ENCODE results near the gene TPCN1. TPM values are rescaled to one million over a fixed set of nuclear protein-coding genes. Genes with fewer than 3 reads are reported as not detected.

The TPCN1 gene
- polyA plus RNA-seq, 1 of the 3 experiments (the other 2 are of a cell fraction) = 15.7 TPM

GRCh38 chr12:113179023-113179422, 42.2 kb upstream of the TPCN1 start:
- ChIA-PET POLR2A (no interaction called here), CTCF (interaction anchor here (2.4 to 10.9 kb wide), 2 partner anchors 26 to 129 kb away, joined by 7 to 113 read pairs; no protein-coding TSS in a partner anchor)
- no peak overlapping the region for H3K4me2 ChIP-seq
- no peaks in the 10 kb centered on the region for H3K9me3 ChIP-seq
- no peak overlapping the region for H3K9ac ChIP-seq
- H3K27ac ChIP-seq (ENCODE audit: low read depth in 2 of 2, low read length in 1 of 2) = no peak overlapping the region
- H3K9me2 ChIP-seq = no peaks in the 10 kb centered on the region
- H3K36me3 ChIP-seq (replicated peaks in 1 of 2; ENCODE audit: control insufficient read depth in 1 of 2, insufficient read depth in 2 of 2, low read length in 1 of 2) = peaks cover 33 to 39% of the 10 kb centered on the region in 2 experiments
- H3K4me1 ChIP-seq (ENCODE audit: control insufficient read depth in 1 of 2, insufficient read depth in 2 of 2, low read depth in 1 of 2, low read length in 1 of 2) = no peaks in the 10 kb centered on the region; a peak in 1 of 4 replicates
- no peaks in the 10 kb centered on the region for H3F3A ChIP-seq (replicated peaks; ENCODE audit: insufficient read depth)
- no peak overlapping the region for H2AFZ ChIP-seq (ENCODE audit: low read depth)
- no peak overlapping the region for H3K4me3 ChIP-seq (ENCODE audit: low read depth in 2 of 2, low read length in 1 of 2)
- H3K79me2 ChIP-seq (ENCODE audit: insufficient read depth) = peaks cover 40% of the 10 kb centered on the region
- 100% methylated on average over 3 of the region's 14 CpGs for WGBS (ENCODE audit: low lambda C conversion rate)
- H3K27me3 ChIP-seq (ENCODE audit: insufficient read depth) = no peaks in the 10 kb centered on the region
- no peak for DNase-seq
- H4K20me1 ChIP-seq (ENCODE audit: insufficient read depth) = peaks cover 6% of the 10 kb centered on the region
- no peak for TF ChIP-seq GABPA (IDR thresholded peaks at IDR 0.05; ENCODE audit: low read depth)
- no peak for TF ChIP-seq USF2 (IDR thresholded peaks at IDR 0.05; ENCODE audit: borderline replicate concordance, low read depth, low read length)
- no peak for TF ChIP-seq TAF1 (IDR thresholded peaks at IDR 0.05; ENCODE audit: borderline replicate concordance, low read depth, low read length)
- TF ChIP-seq ELF1 (IDR thresholded peaks at IDR 0.05) = no peak
- no peak for TF ChIP-seq POLR2AphosphoS5 (IDR thresholded peaks at IDR 0.05; ENCODE audit: low read depth, low read length)
- no peak for TF ChIP-seq FOSL2 (IDR thresholded peaks at IDR 0.05; ENCODE audit: borderline replicate concordance, low read depth)
- TF ChIP-seq JUND (IDR thresholded peaks at IDR 0.05) = no peak
- no peak for TF ChIP-seq EP300 (IDR thresholded peaks at IDR 0.05; ENCODE audit: borderline replicate concordance in 1 of 2, low read depth in 1 of 2, low read length in 1 of 2)
- no peak for TF ChIP-seq NFIC (IDR thresholded peaks at IDR 0.05; ENCODE audit: borderline replicate concordance)
- TF ChIP-seq RXRA (IDR thresholded peaks at IDR 0.05; ENCODE audit: borderline replicate concordance, low read depth) = no peak
- TF ChIP-seq CHD2 (IDR thresholded peaks at IDR 0.05; ENCODE audit: low read length, partially characterized antibody) = no peak
- TF ChIP-seq ZBTB33 (IDR thresholded peaks at IDR 0.05; ENCODE audit: borderline replicate concordance, low read depth) = no peak
- TF ChIP-seq CTCF (IDR thresholded peaks at IDR 0.05) = no peak
- TF ChIP-seq MAX (IDR thresholded peaks at IDR 0.05; ENCODE audit: low read depth) = no peak
- TF ChIP-seq IRF3 (IDR thresholded peaks at IDR 0.05; ENCODE audit: low read depth, low read length) = no peak
- TF ChIP-seq FOXM1 (IDR thresholded peaks at IDR 0.05; ENCODE audit: low read depth) = no peak
- no peak for TF ChIP-seq FOXJ3 (CRISPR knock-in tag; IDR thresholded peaks at IDR 0.05)
- TF ChIP-seq TCF12 (IDR thresholded peaks at IDR 0.05) = no peak
- no peak for TF ChIP-seq RCOR1 (IDR thresholded peaks at IDR 0.05; ENCODE audit: low read length)
- no peak for TF ChIP-seq SIN3A (IDR thresholded peaks at IDR 0.05; ENCODE audit: borderline replicate concordance, low read depth, low read length)
